Effector memory CD4-positive, alpha-beta T cell (primary cell): ENCODE data around the gene S100A4.

Source experiments
- DNase-seq, 3 donors: peaks; one replicate each; pipeline ENCODE4 v3.0.0-alpha.2; 2020
- H3K27ac ChIP-seq: 2 replicates; pipeline ENCODE4 v1.7.0; 2013; ENCODE audit warnings: mild to moderate bottlenecking, low read length, moderate library complexity; ENCODE audit not compliant: insufficient read depth, poor library complexity, severe bottlenecking
- H3K27me3 ChIP-seq: replicated peaks from 2 replicates; pipeline ENCODE4 v1.7.0; 2013; ENCODE audit warnings: mild to moderate bottlenecking, low read length; ENCODE audit not compliant: insufficient read depth, control insufficient read depth, poor library complexity, severe bottlenecking
- H3K36me3 ChIP-seq: 2 replicates; pipeline ENCODE4 v1.7.0; 2013; ENCODE audit warnings: mild to moderate bottlenecking, low read length, moderate library complexity; ENCODE audit not compliant: control insufficient read depth, insufficient read depth
- H3K4me1 ChIP-seq: 2 replicates; pipeline ENCODE4 v1.7.0; 2013; ENCODE audit warnings: low read length, mild to moderate bottlenecking; ENCODE audit not compliant: control insufficient read depth, insufficient read depth, poor library complexity, severe bottlenecking
- H3K4me3 ChIP-seq: 2 replicates; pipeline ENCODE4 v1.7.0; 2013; ENCODE audit warnings: low read length, low read depth, mild to moderate bottlenecking; ENCODE audit not compliant: insufficient read depth, poor library complexity, severe bottlenecking
- H3K9me3 ChIP-seq: 2 replicates; pipeline ENCODE4 v1.7.0; 2013; ENCODE audit warnings: mild to moderate bottlenecking, low read length, moderate library complexity; ENCODE audit not compliant: control insufficient read depth

Gene S100A4

DNA sequence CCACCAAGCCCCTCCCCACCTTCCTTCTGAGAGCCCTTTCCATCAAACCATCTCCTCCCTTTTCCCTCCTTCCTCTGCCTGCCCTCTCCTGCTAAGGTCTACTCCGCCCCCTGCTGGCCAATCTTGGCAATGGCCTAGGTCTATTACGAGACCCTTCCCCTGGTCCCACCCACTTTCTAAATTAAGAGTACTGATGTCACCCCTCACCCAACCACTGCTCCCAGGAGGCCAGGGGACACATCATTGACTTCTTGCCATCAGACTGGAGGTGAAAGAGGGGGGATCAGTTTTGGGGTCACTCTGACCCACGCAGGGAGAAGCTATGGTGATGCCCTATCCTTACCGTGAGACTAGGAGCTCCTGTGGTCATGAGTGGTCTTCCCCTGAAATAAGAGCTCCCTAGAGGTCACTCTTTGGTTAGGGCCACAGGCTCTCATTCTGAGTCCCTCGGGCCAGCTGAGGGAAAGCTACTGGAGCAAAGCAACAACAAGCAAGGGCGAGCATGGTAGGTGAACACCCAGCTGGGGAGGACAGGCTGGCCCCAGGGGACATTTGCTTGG is 50.5 kb downstream of the S100A4 start:
- Histone ChIP-seq H3K27me3 (peaks cover 3% of the 10 kb centered on the region), H3K36me3 (no peaks in the 10 kb centered on the region), H3K4me1 (no peaks in the 10 kb centered on the region), H3K4me3 (no peak overlapping the region), H3K9me3 (no peaks in the 10 kb centered on the region), H3K27ac (no peak overlapping the region)
- peak; percentile 34 to 64 (median 44) for DNase-seq
